ENCODE data around the gene ERG28. TPM values are rescaled to one million over a fixed set of nuclear protein-coding genes. Genes with fewer than 3 reads are reported as not detected.
"Not testable (repeated sequence)": the region's sequence is repeated elsewhere in the genome, so short reads cannot be mapped to it uniquely, and the experiment has no call there.

Gene ERG28, protein sequence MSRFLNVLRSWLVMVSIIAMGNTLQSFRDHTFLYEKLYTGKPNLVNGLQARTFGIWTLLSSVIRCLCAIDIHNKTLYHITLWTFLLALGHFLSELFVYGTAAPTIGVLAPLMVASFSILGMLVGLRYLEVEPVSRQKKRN
- 4.5 and 5.9 TPM in 2 replicates for total RNA-seq (2014; rRNA removed; shearing (Covaris generic))

- Histone ChIP-seq H3K4me1 (replicated peaks) (0 out of 2 replicates have a peak, but pooled peaks cover 5% of the 10 kb centered on the region), H3K4me3 (peak within 1 kb of the TSS; percentile 90), H3K9me3 (replicated peaks) (no peaks in the 10 kb centered on the region), H3K27me3 (replicated peaks) (no peaks in the 10 kb centered on the region), H3K27ac (peak within 1 kb of the TSS; percentile 77), H3K36me3 (peaks cover 9% of the 10 kb centered on the region)
- DNase-seq (ENCODE audit: low read depth in 1 of 2, low spot score in 2 of 2) = peak; percentile 93 to 96
Measured at GRCh38 chr14:75660630-75661498, at the start of gene ERG28, which contains the start of gene TTLL5. ERG28 (minus strand) TSS chr14:75660876; CDS start chr14:75657502, 3,374 bp downstream. TTLL5 (plus strand) TSS chr14:75661246; CDS start chr14:75663150, 1,904 bp downstream.

DNA sequence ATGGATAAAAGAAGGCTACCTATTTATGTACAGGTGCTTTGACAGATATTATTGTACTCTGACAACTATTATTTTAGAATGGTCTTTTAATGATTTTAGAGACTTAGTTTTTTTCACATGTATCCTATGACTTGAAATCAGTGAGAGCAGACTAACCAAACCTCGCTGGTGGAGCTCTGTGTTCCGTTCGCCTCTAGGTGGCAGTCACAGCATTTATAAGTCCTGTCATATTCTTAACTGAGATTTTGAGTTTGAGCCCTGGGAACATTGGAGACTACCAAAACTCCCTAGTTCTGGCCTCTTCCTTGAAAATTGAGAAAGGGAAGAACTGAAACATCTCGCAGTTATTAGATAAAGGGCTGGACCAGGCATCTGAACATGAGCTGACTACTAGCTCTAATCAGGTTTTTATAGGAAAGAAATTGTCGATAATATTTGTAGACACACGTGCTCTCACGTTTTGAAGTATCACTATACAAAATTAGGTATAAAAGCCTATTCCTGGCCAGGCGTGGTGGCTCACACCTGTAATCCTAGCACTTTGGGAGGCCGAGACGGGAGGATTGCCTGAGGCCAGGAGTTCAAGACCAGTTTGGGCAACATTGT, 48.6 kb upstream of the ERG28 start:
- peak; percentile 45 to 62 for DNase-seq (ENCODE audit: low read depth in 1 of 2, low spot score in 2 of 2)
- H3K4me3 ChIP-seq = no peak overlapping the region
- peaks cover 11% of the 10 kb centered on the region for H3K27me3 ChIP-seq (replicated peaks)
- H3K9me3 ChIP-seq (replicated peaks) = no peaks in the 10 kb centered on the region
- H3K36me3 ChIP-seq = peaks cover 7% of the 10 kb centered on the region
- peaks cover 11% of the 10 kb centered on the region for H3K4me1 ChIP-seq (replicated peaks)
- no peak overlapping the region for H3K27ac ChIP-seq

DNA sequence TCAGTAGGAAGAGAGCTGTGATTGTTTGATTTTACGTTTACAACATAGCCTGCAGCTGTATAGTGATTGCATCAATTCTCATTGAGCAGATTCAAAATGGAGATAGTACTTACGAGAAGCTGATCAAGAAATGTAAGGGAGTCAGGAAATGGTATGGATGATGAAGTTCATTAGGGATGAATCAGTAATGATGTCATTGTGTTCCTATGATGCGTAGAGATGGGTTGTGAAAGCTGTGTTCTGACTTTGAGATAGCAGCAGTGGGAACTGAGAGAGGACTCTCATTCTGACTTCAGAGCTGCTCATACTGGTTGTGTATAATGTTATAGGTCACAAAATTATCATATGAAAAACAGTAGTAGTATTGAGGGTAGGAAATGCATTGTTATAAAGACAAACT, 44.3 kb upstream of the ERG28 start:
- no peak overlapping the region for H3K27ac ChIP-seq
- H3K4me1 ChIP-seq (replicated peaks) = no peaks in the 10 kb centered on the region
- no peak overlapping the region for H3K4me3 ChIP-seq
- no peaks in the 10 kb centered on the region for H3K9me3 ChIP-seq (replicated peaks)
- H3K36me3 ChIP-seq = peaks cover 12% of the 10 kb centered on the region
- H3K27me3 ChIP-seq (replicated peaks) = no peaks in the 10 kb centered on the region
- DNase-seq (ENCODE audit: low read depth in 1 of 2, low spot score in 2 of 2) = no peak

DNA sequence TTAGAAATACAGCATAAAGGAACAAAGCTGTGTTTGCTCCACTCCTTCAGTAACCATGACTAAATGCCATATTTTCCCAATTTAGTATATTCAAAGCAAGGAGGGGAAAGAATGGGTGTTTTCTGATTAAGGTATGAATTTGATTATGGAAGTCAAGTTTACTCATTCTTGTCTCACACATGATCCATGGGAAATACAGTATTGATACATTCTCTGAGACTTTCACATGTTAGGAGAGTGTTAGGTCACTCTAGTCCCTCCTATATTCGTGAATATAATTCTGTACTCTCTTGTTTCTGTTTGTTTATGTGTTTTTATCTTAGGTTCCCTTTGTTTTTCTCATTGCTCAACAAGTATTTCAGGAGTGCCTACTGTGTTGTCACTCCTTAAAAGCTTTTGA, 42.8 kb upstream of the ERG28 start:
- Histone ChIP-seq H3K27me3 (replicated peaks) (no peaks in the 10 kb centered on the region), H3K4me1 (replicated peaks) (no peaks in the 10 kb centered on the region), H3K36me3 (peaks cover 8% of the 10 kb centered on the region), H3K4me3 (no peak overlapping the region), H3K9me3 (replicated peaks) (no peaks in the 10 kb centered on the region), H3K27ac (no peak overlapping the region)
- DNase-seq (ENCODE audit: low read depth in 1 of 2, low spot score in 2 of 2) = no peak

DNA sequence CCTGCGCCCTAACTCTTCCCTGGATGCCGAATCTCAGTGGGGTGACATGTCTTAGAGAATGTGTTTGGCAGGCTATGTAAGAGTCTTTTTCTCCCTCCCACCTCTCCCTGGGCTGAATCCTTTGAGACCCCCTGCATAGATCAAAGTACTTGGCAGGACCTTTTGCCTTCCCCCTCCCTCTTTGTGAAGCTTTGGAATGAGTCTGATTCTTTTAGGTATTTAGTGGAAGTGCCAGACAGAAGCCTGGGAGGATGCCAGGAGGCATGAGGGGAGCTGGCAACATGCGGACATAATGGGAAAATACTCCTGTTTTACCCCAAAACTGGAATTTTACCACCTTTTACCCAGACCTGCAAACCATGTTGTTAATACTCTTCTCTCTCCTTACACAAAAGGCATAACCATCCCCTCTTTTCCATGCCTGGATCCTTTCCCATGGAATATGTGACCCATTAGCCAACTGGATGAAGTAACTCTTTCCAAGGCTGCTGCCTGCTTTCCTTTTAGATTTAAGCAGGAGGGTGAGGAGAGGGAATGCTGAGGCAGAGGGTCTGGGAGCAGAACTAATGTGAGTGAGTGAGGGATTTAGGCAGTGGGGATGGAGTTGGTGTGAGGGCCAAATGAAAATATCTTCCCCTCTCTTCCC, 42.1 kb upstream of the ERG28 start:
- no peak for DNase-seq (ENCODE audit: low read depth in 1 of 2, low spot score in 2 of 2)

GRCh38 chr14:75702122-75702521, 41.4 kb upstream of the ERG28 start:
- H3K4me1 ChIP-seq (replicated peaks) = no peaks in the 10 kb centered on the region
- no peaks in the 10 kb centered on the region for H3K27me3 ChIP-seq (replicated peaks)
- H3K4me3 ChIP-seq = no peak overlapping the region
- H3K36me3 ChIP-seq = peaks cover 8% of the 10 kb centered on the region
- H3K27ac ChIP-seq = no peak overlapping the region
- H3K9me3 ChIP-seq (replicated peaks) = no peaks in the 10 kb centered on the region
- no peak for DNase-seq (ENCODE audit: low read depth in 1 of 2, low spot score in 2 of 2)

More for the DNA sequence above, 42.1 kb upstream of the ERG28 start:
- no peaks in the 10 kb centered on the region for H3K4me1 ChIP-seq (replicated peaks)
- no peaks in the 10 kb centered on the region for H3K9me3 ChIP-seq (replicated peaks)
- no peaks in the 10 kb centered on the region for H3K27me3 ChIP-seq (replicated peaks)
- peaks cover 8% of the 10 kb centered on the region for H3K36me3 ChIP-seq
- H3K27ac ChIP-seq = no peak overlapping the region
- no peak overlapping the region for H3K4me3 ChIP-seq

DNA sequence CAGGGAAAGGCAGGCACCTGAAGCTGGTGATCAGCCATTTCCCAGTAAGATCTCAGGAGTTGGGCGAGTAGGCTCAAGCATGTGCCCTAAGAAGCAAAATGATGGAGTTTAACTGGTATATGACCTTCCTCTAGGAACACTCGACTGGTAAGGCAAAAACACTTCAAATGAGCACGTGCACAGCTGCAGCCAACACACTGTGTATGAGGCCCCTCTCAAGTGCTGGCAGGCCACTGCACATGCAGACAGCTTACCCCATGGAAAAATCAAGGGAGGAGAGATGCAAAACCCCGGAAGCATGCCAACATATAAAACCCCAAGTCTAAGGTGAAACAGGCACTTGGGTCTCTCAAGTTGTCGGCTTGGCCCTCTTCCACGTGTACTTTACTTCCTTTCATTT, 39.6 kb upstream of the ERG28 start:
- Histone ChIP-seq H3K27me3 (replicated peaks) (no peaks in the 10 kb centered on the region), H3K9me3 (replicated peaks) (no peaks in the 10 kb centered on the region), H3K4me1 (replicated peaks) (no peaks in the 10 kb centered on the region), H3K4me3 (no peak overlapping the region), H3K27ac (no peak overlapping the region), H3K36me3 (peaks cover 8% of the 10 kb centered on the region)
- no peak for DNase-seq (ENCODE audit: low read depth in 1 of 2, low spot score in 2 of 2)

GRCh38 chr14:75699331-75699730, 38.7 kb upstream of the ERG28 start:
- Histone ChIP-seq H3K4me3 (no peak overlapping the region), H3K9me3 (replicated peaks) (no peaks in the 10 kb centered on the region), H3K36me3 (peaks cover 8% of the 10 kb centered on the region), H3K4me1 (replicated peaks) (no peaks in the 10 kb centered on the region), H3K27me3 (replicated peaks) (no peaks in the 10 kb centered on the region), H3K27ac (no peak overlapping the region)
- no peak for DNase-seq (ENCODE audit: low read depth in 1 of 2, low spot score in 2 of 2)

GRCh38 chr14:75697918-75698317, 37.2 kb upstream of the ERG28 start:
- H3K9me3 ChIP-seq (replicated peaks) = no peaks in the 10 kb centered on the region
- H3K36me3 ChIP-seq = peaks cover 13% of the 10 kb centered on the region
- H3K4me3 ChIP-seq = no peak overlapping the region
- no peaks in the 10 kb centered on the region for H3K4me1 ChIP-seq (replicated peaks)
- H3K27ac ChIP-seq = no peak overlapping the region
- H3K27me3 ChIP-seq (replicated peaks) = no peaks in the 10 kb centered on the region
- no peak for DNase-seq (ENCODE audit: low read depth in 1 of 2, low spot score in 2 of 2)

- no peak for DNase-seq (ENCODE audit: low read depth in 1 of 2, low spot score in 2 of 2)
- no peaks in the 10 kb centered on the region for H3K4me1 ChIP-seq (replicated peaks)
Measured at GRCh38 chr14:75697386-75697785, 36.7 kb upstream of the ERG28 start.

GRCh38 chr14:75695025-75695424, 34.3 kb upstream of the ERG28 start:
- not testable (repeated sequence) for H3K36me3 ChIP-seq; DNase-seq (ENCODE audit: low read depth in 1 of 2, low spot score in 2 of 2); H3K27me3 ChIP-seq (replicated peaks); H3K9me3 ChIP-seq (replicated peaks); H3K27ac ChIP-seq; H3K4me3 ChIP-seq; H3K4me1 ChIP-seq (replicated peaks)

More at GRCh38 chr14:75697386-75697785, 36.7 kb upstream of the ERG28 start:
- Histone ChIP-seq H3K27ac (no peak overlapping the region), H3K4me3 (no peak overlapping the region), H3K36me3 (peaks cover 13% of the 10 kb centered on the region), H3K9me3 (replicated peaks) (no peaks in the 10 kb centered on the region), H3K27me3 (replicated peaks) (no peaks in the 10 kb centered on the region)

DNA sequence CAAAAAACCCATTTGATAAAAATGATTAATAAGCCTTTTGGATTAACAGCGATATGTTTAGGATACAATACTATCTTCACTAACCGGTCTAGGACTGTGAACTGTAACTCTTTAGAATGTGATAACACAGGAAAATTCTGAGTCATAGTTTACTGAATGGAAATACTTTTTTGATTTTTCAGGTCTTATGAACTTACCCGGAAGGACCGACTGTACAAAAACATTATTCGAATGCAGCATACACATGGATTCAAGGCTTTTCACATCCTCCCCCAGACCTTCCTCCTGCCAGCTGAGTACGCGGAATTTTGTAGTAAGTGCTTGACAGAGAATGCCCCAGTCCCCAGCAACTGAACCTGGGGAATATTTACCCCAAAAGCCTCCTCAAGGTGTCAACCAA, 29.3 kb upstream of the ERG28 start:
- Histone ChIP-seq H3K4me3 (no peak overlapping the region), H3K27me3 (replicated peaks) (no peaks in the 10 kb centered on the region), H3K4me1 (replicated peaks) (no peaks in the 10 kb centered on the region), H3K36me3 (peaks cover 5% of the 10 kb centered on the region; the same call in 1 of the 2 replicates), H3K27ac (no peak overlapping the region), H3K9me3 (replicated peaks) (no peaks in the 10 kb centered on the region)
- DNase-seq (ENCODE audit: low read depth in 1 of 2, low spot score in 2 of 2) = no peak

GRCh38 chr14:75689012-75689411, 28.3 kb upstream of the ERG28 start:
- Histone ChIP-seq H3K4me3 (no peak overlapping the region), H3K27me3 (replicated peaks) (no peaks in the 10 kb centered on the region), H3K27ac (no peak overlapping the region), H3K9me3 (replicated peaks) (no peaks in the 10 kb centered on the region), H3K36me3 (peaks cover 11% of the 10 kb centered on the region; the same call in 1 of the 2 replicates), H3K4me1 (replicated peaks) (no peaks in the 10 kb centered on the region)
- DNase-seq (ENCODE audit: low read depth in 1 of 2, low spot score in 2 of 2) = no peak
